Measurements from ENCODE around the gene USP43. TPM values are rescaled to one million over a fixed set of nuclear protein-coding genes. Genes with fewer than 3 reads are reported as not detected.
"Not testable (repeated sequence)": the region's sequence is repeated elsewhere in the genome, so short reads cannot be mapped to it uniquely, and the experiment has no call there.

The USP43 gene
- total RNA-seq, 1 donor from 2014 or later: 7.0 TPM

DNA sequence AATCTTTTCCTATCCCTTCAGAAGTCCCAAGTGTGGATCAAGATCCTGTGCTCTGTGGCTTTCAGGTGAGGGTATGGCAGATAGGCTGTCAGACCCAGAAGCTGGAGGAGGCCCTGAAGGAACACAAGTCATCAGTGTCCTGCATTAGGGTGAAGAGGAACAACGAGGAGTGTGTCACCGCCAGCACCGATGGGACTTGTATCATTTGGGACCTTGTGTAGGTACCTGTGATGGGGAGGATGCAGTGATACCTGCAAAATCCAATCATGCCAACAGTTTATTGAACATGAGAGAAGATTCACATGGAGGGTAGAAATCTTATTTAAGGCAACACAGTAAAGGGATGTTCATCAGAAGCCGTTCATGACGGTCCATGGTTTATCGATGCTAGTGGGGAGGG lies 10.0 kb upstream of the USP43 start:
- Histone ChIP-seq H3K4me3 (ENCODE audit: insufficient read depth, low read depth, low read length) (no peak overlapping the region), H3K9ac (ENCODE audit: low read length) (no peak overlapping the region), H3K27ac (ENCODE audit: low read depth, low read length) (no peak overlapping the region), H3K27me3 (ENCODE audit: insufficient read depth, low read length) (no peaks in the 10 kb centered on the region), H3K4me1 (ENCODE audit: insufficient read depth, low read length) (no peaks in the 10 kb centered on the region), H3K36me3 (ENCODE audit: insufficient read depth, low read length) (no peaks in the 10 kb centered on the region), H4K20me1 (ENCODE audit: insufficient read depth, low read length) (no peaks in the 10 kb centered on the region), H3K9me3 (ENCODE audit: insufficient read depth, low read depth, low read length) (no peaks in the 10 kb centered on the region), H2AFZ (ENCODE audit: low read depth, low read length) (no peak overlapping the region), H3K79me2 (ENCODE audit: insufficient read depth, low read length) (no peaks in the 10 kb centered on the region), H3K4me2 (ENCODE audit: low read length) (no peak overlapping the region)
- Mint-ChIP-seq H3K4me1 (ENCODE audit: low read depth, unreplicated experiment) (no peaks in the 10 kb centered on the region), H3K9me3 (ENCODE audit: unreplicated experiment) (no peaks in the 10 kb centered on the region), H3K27me3 (ENCODE audit: low read depth, unreplicated experiment) (peaks cover 4% of the 10 kb centered on the region), H3K4me3 (ENCODE audit: unreplicated experiment) (no peak overlapping the region), H3K36me3 (ENCODE audit: low read depth, unreplicated experiment) (peaks cover 2% of the 10 kb centered on the region), H3K27ac (ENCODE audit: unreplicated experiment) (no peak overlapping the region)
- DNase-seq (ENCODE audit: low read depth): no peak
- no peak for FAIRE-seq
- TF ChIP-seq, protein P1, sequence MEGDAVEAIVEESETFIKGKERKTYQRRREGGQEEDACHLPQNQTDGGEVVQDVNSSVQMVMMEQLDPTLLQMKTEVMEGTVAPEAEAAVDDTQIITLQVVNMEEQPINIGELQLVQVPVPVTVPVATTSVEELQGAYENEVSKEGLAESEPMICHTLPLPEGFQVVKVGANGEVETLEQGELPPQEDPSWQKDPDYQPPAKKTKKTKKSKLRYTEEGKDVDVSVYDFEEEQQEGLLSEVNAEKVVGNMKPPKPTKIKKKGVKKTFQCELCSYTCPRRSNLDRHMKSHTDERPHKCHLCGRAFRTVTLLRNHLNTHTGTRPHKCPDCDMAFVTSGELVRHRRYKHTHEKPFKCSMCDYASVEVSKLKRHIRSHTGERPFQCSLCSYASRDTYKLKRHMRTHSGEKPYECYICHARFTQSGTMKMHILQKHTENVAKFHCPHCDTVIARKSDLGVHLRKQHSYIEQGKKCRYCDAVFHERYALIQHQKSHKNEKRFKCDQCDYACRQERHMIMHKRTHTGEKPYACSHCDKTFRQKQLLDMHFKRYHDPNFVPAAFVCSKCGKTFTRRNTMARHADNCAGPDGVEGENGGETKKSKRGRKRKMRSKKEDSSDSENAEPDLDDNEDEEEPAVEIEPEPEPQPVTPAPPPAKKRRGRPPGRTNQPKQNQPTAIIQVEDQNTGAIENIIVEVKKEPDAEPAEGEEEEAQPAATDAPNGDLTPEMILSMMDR (IDR thresholded peaks at IDR 0.05; ENCODE audit: insufficient read depth, low read depth, low read length): no peak
- no peak for TF ChIP-seq EZH2 (IDR thresholded peaks at IDR 0.05; ENCODE audit: insufficient read depth, low read length)

DNA sequence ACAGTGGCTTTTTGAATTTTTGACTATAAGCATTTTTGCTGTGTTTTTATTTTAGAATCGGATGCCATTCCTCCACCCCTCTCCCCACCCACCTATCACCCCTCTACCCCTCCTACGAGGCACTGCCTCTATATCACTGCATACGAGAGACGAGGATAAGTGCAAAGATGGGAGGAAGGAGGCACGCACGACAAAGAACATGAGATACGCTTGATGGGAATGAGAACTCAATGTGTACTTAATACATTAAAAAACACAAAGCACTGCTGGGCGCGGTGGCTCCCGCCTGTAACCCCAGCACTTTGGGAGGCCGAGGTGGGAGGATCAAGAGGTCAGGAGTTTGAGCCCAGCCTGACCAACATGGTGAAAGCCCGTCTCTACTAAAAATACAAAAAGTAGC lies 8.8 kb upstream of the USP43 start:
- Histone ChIP-seq H3K4me2 (ENCODE audit: low read length) (no peak overlapping the region), H4K20me1 (ENCODE audit: insufficient read depth, low read length) (no peaks in the 10 kb centered on the region), H3K36me3 (ENCODE audit: insufficient read depth, low read length) (no peaks in the 10 kb centered on the region), H3K9ac (ENCODE audit: low read length) (no peak overlapping the region), H2AFZ (ENCODE audit: low read depth, low read length) (no peak overlapping the region), H3K79me2 (ENCODE audit: insufficient read depth, low read length) (no peaks in the 10 kb centered on the region), H3K4me3 (ENCODE audit: insufficient read depth, low read depth, low read length) (no peak overlapping the region), H3K27ac (ENCODE audit: low read depth, low read length) (no peak overlapping the region), H3K4me1 (ENCODE audit: insufficient read depth, low read length) (no peaks in the 10 kb centered on the region), H3K27me3 (ENCODE audit: insufficient read depth, low read length) (no peaks in the 10 kb centered on the region), H3K9me3 (ENCODE audit: insufficient read depth, low read depth, low read length) (no peaks in the 10 kb centered on the region)
- Mint-ChIP-seq H3K36me3 (ENCODE audit: low read depth, unreplicated experiment) (peaks cover 2% of the 10 kb centered on the region), H3K4me3 (ENCODE audit: unreplicated experiment) (no peak overlapping the region), H3K27ac (ENCODE audit: unreplicated experiment) (no peak overlapping the region), H3K9me3 (ENCODE audit: unreplicated experiment) (no peaks in the 10 kb centered on the region), H3K4me1 (ENCODE audit: low read depth, unreplicated experiment) (no peaks in the 10 kb centered on the region), H3K27me3 (ENCODE audit: low read depth, unreplicated experiment) (peaks cover under 1% of the 10 kb centered on the region)
- TF ChIP-seq, protein P1 (IDR thresholded peaks at IDR 0.05; ENCODE audit: insufficient read depth, low read depth, low read length): no peak
- no peak for TF ChIP-seq EZH2 (IDR thresholded peaks at IDR 0.05; ENCODE audit: insufficient read depth, low read length)
- no peak for DNase-seq (ENCODE audit: low read depth)
- FAIRE-seq: no peak

DNA sequence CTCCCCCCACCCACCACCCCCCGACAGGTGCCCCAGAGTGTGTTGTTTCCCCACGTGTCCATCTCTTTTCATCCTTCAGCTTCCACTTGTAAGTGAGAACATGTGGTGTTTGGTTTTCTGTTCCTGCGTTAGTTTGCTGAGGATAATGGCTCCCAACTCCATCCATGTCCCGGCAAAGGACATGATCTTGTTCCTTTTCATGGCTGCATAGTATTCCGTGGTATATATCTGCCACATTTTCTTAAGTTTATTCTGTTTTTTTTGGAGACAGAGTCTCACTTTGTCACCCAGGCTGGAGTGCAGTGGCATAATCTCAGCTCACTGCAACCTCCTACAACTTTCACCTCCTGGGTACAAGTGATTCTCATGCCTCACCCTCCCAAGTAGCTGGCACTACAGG lies 4.9 kb upstream of the USP43 start:
- H3K27me3 ChIP-seq (ENCODE audit: insufficient read depth, low read length); H2AFZ ChIP-seq (ENCODE audit: low read depth, low read length); FAIRE-seq; H3K27me3 Mint-ChIP-seq (ENCODE audit: low read depth, unreplicated experiment); H3K4me3 Mint-ChIP-seq (ENCODE audit: unreplicated experiment); H3K4me1 Mint-ChIP-seq (ENCODE audit: low read depth, unreplicated experiment); H3K4me2 ChIP-seq (ENCODE audit: low read length); H4K20me1 ChIP-seq (ENCODE audit: insufficient read depth, low read length); H3K9me3 Mint-ChIP-seq (ENCODE audit: unreplicated experiment); H3K27ac Mint-ChIP-seq (ENCODE audit: unreplicated experiment); H3K4me3 ChIP-seq (ENCODE audit: insufficient read depth, low read depth, low read length); H3K36me3 Mint-ChIP-seq (ENCODE audit: low read depth, unreplicated experiment); H3K9me3 ChIP-seq (ENCODE audit: insufficient read depth, low read depth, low read length); H3K79me2 ChIP-seq (ENCODE audit: insufficient read depth, low read length); H3K27ac ChIP-seq (ENCODE audit: low read depth, low read length); DNase-seq (ENCODE audit: low read depth); H3K36me3 ChIP-seq (ENCODE audit: insufficient read depth, low read length); H3K9ac ChIP-seq (ENCODE audit: low read length); H3K4me1 ChIP-seq (ENCODE audit: insufficient read depth, low read length): not testable (repeated sequence)

Data from astrocyte (in vitro differentiated cells and primary cell).